HL-60 (cell line): ENCODE results near the gene PRDM1.

Source experiments
- DNase-seq, 2 experiments: peaks; one replicate each; pipeline ENCODE4 v3.0.0-alpha.2; 2010 to 2020; ENCODE audit warnings: low read depth in 1 of 2, low spot score in 1 of 2
- H3K27ac ChIP-seq: fragments of 250-450 bp; sonication (Bioruptor Pico); replicated peaks from 2 replicates; pipeline ENCODE4 v1.5.1; 2020; ENCODE audit warnings: mild to moderate bottlenecking, moderate library complexity
- H3K27me3 ChIP-seq: fragments of 250-450 bp; sonication (Bioruptor Pico); 2 replicates; pipeline ENCODE4 v1.5.1; 2021; ENCODE audit warnings: mild to moderate bottlenecking, moderate library complexity; ENCODE audit not compliant: insufficient read depth, poor library complexity, severe bottlenecking
- H3K4me3 ChIP-seq: replicated peaks from 2 replicates; pipeline ENCODE4 v1.5.1; 2011; ENCODE audit warnings: mild to moderate bottlenecking, control low read depth, low read length; ENCODE audit not compliant: insufficient read depth
- CTCF ChIP-seq: IDR thresholded peaks from one replicate; pipeline ENCODE4 v1.5.1; 2011; ENCODE audit warnings: low read length, control low read depth, inconsistent platforms; ENCODE audit not compliant: insufficient read depth
- GABPA ChIP-seq: IDR thresholded peaks from 2 replicates; pipeline ENCODE4 v1.6.1; 2012; ENCODE audit warnings: low read depth
- POLR2AphosphoS5 ChIP-seq: IDR thresholded peaks from 2 replicates; pipeline ENCODE4 v1.6.1; 2012; ENCODE audit warnings: low read depth
- REST ChIP-seq: IDR thresholded peaks from 2 replicates; pipeline ENCODE4 v1.6.1; 2012; ENCODE audit warnings: low read depth; ENCODE audit not compliant: insufficient replicate concordance
- SPI1 ChIP-seq: IDR thresholded peaks from 2 replicates; pipeline ENCODE4 v1.6.1; 2012; ENCODE audit warnings: low read depth, mild to moderate bottlenecking, borderline replicate concordance

PRDM1 gene

GRCh38 chr6:106097411-106098231 lies 11.5 kb downstream of the PRDM1 start:
- TF ChIP-seq SPI1 (peak; percentile 59; the same call in 1 of the 2 replicates), POLR2AphosphoS5 (no peak), CTCF (no peak), REST (no peak), GABPA (no peak)
- Histone ChIP-seq H3K27me3 (no peaks in the 10 kb centered on the region), H3K27ac (peak overlapping the region; percentile 70), H3K4me3 (peak overlapping the region; percentile 65)
- peak; percentile 34 to 51 for DNase-seq

- DNase-seq: no peak
- peak overlapping the region; percentile 70 for H3K27ac ChIP-seq
- no peak for TF ChIP-seq REST
- no peak for TF ChIP-seq GABPA
- TF ChIP-seq POLR2AphosphoS5: no peak
- TF ChIP-seq SPI1: no peak
- TF ChIP-seq CTCF: no peak
- no peaks in the 10 kb centered on the region for H3K27me3 ChIP-seq
- H3K4me3 ChIP-seq: peak overlapping the region; percentile 65
These were observed 12.5 kb downstream of the PRDM1 start for GRCh38 chr6:106098383-106099234.

GRCh38 chr6:106099235-106099537 lies 13.1 kb downstream of the PRDM1 start:
- no peak for DNase-seq
- Histone ChIP-seq H3K27ac (no peak overlapping the region), H3K27me3 (no peaks in the 10 kb centered on the region), H3K4me3 (no peak overlapping the region)
- TF ChIP-seq CTCF: no peak
- TF ChIP-seq GABPA: no peak
- no peak for TF ChIP-seq SPI1
- TF ChIP-seq POLR2AphosphoS5: no peak
- TF ChIP-seq REST: no peak
